Activated T-cell treated with anti-CD3 and anti-CD28 coated beads, Interleukin-2, amount 50 U/mL, for 48 hours (primary cell): Measurements from ENCODE around the gene AKNA.
A peak's percentile ranks its signal among the peaks of the same experiment; 100 is the strongest.

Experiments used
- DNase-seq, 2 experiments: peaks; one replicate each; pipeline ENCODE4 v3.0.0-alpha.2; 2020

Gene AKNA

GRCh38 chr9:114300153-114300845 is 87.5 kb downstream of the AKNA start:
- DNase-seq, result peak; percentile 11 to 14

GRCh38 chr9:114299286-114300152 is 88.3 kb downstream of the AKNA start:
- DNase-seq, result peak in 1 of 2 experiments; percentile 11

GRCh38 chr9:114296338-114296737 is 91.4 kb downstream of the AKNA start:
- DNase-seq, result no peak

GRCh38 chr9:114294664-114295063 is 93.1 kb downstream of the AKNA start:
- no peak for DNase-seq

GRCh38 chr9:114291886-114292590 is 95.7 kb downstream of the AKNA start:
- DNase-seq, result no peak

- DNase-seq, result peak; percentile 83 to 85
Measured at GRCh38 chr9:114291064-114291474, 96.7 kb downstream of the AKNA start.

GRCh38 chr9:114290561-114290986 is 97.2 kb downstream of the AKNA start:
- DNase-seq, result no peak

GRCh38 chr9:114289571-114290481 is 98.0 kb downstream of the AKNA start:
- no peak for DNase-seq

GRCh38 chr9:114289106-114289505 is 98.7 kb downstream of the AKNA start:
- DNase-seq, result no peak

GRCh38 chr9:114288193-114289091 is 99.3 kb downstream of the AKNA start:
- no peak for DNase-seq

- DNase-seq, result no peak
Measured at GRCh38 chr9:114287763-114288192, 100.0 kb downstream of the AKNA start.

- DNase-seq, result no peak
Measured at GRCh38 chr9:114287001-114287762, 100.6 kb downstream of the AKNA start.

GRCh38 chr9:114286146-114286679 is 101.6 kb downstream of the AKNA start:
- no peak for DNase-seq

- DNase-seq, result no peak
Measured at GRCh38 chr9:114285166-114285867, 102.5 kb downstream of the AKNA start.

- no peak for DNase-seq
Measured at GRCh38 chr9:114284316-114285060, 103.3 kb downstream of the AKNA start.
